Ovary (tissue), 3 donors: ENCODE data around the gene CFAP43.

Experiments
- EP300 ChIP-seq: sonication (generic); formaldehyde crosslinking; IDR thresholded peaks from one replicate; pipeline ENCODE4 v1.6.1; 2017; ENCODE audit warnings: antibody characterized with exemption
- POLR2A ChIP-seq: fragments of 450-650 bp; IDR thresholded peaks from one replicate; pipeline ENCODE4 v1.6.1; 2017; ENCODE audit warnings: antibody characterized with exemption, mild to moderate bottlenecking, moderate library complexity
- TF ChIP-seq, protein P1 (sequence below), 3 donors: fragments of 450-650 bp in 2 of 3; fragments of 200-600 bp in 1 of 3; IDR thresholded peaks; one replicate each; pipeline versions ENCODE4 v1.5.1 to v1.8.0; 2016 to 2022; ENCODE audit warnings: antibody characterized with exemption in 3 of 3, mild to moderate bottlenecking in 1 of 3
- donor health status: DM: no; HTN: no; CAD: no.

DNA sequence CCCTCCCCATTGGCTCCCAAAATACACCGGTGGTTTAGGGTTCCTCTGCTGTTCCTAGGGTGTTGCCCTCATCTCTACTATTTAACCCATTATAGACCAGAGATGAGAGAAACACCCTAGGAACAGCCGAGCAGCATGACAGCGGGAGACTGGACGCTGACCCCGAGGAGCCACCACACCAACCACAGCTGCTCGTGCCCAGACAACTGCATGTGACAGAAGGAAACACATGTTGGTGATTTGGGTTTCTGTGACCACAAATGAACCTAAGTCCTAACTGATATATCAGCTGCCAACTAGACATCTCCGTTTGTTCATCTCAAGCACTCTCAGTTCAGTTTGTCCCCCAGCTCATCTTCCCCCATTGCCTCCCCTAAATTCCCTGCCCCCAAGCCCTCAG, 13.4 kb downstream of the CFAP43 start:
- TF ChIP-seq, protein P1, sequence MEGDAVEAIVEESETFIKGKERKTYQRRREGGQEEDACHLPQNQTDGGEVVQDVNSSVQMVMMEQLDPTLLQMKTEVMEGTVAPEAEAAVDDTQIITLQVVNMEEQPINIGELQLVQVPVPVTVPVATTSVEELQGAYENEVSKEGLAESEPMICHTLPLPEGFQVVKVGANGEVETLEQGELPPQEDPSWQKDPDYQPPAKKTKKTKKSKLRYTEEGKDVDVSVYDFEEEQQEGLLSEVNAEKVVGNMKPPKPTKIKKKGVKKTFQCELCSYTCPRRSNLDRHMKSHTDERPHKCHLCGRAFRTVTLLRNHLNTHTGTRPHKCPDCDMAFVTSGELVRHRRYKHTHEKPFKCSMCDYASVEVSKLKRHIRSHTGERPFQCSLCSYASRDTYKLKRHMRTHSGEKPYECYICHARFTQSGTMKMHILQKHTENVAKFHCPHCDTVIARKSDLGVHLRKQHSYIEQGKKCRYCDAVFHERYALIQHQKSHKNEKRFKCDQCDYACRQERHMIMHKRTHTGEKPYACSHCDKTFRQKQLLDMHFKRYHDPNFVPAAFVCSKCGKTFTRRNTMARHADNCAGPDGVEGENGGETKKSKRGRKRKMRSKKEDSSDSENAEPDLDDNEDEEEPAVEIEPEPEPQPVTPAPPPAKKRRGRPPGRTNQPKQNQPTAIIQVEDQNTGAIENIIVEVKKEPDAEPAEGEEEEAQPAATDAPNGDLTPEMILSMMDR (IDR thresholded peaks at IDR 0.05), result no peak
- TF ChIP-seq EP300 (no peak), POLR2A (no peak)
